HFFc6 (cell line): Measurements from ENCODE around the gene AGPAT4. TPM values are rescaled to one million over a fixed set of nuclear protein-coding genes. Genes with fewer than 3 reads are reported as not detected.
"Not testable (repeated sequence)": the region's sequence is repeated elsewhere in the genome, so short reads cannot be mapped to it uniquely, and the experiment has no call there.

Experiments
- DNase-seq: peaks from one replicate; pipeline ENCODE4 v3.0.0-alpha.2; 2018
- H3K27ac Mint-ChIP-seq: 2 replicates; pipeline ENCODE4 v1.8.0; 2020; ENCODE audit warnings: mild to moderate bottlenecking, mixed read lengths
- H3K27me3 Mint-ChIP-seq: 2 replicates; pipeline ENCODE4 v1.8.0; 2021; ENCODE audit warnings: mild to moderate bottlenecking, moderate library complexity, mixed read lengths; ENCODE audit not compliant: insufficient read depth
- H3K36me3 Mint-ChIP-seq: 2 replicates; pipeline ENCODE4 v1.8.0; 2021; ENCODE audit warnings: low read depth, mixed read lengths
- H3K4me1 Mint-ChIP-seq: 2 replicates; pipeline ENCODE4 v1.8.0; 2020; ENCODE audit warnings: low read depth, mixed read lengths
- H3K4me3 Mint-ChIP-seq: 2 replicates; pipeline ENCODE4 v1.8.0; 2020; ENCODE audit warnings: mild to moderate bottlenecking, moderate library complexity, mixed read lengths
- H3K9me3 Mint-ChIP-seq: 2 replicates; pipeline ENCODE4 v1.8.0; 2020; ENCODE audit warnings: mild to moderate bottlenecking, mixed read lengths
- CTCF ChIP-seq: fragments of 200-600 bp; sonication (generic); IDR thresholded peaks from 2 replicates; pipeline ENCODE4 v1.5.0; 2021; ENCODE audit warnings: antibody characterized with exemption, mild to moderate bottlenecking
- total RNA-seq, 6 experiments: library from RNA; stranded (reverse); fragmentation: NEBNext Ultra II Directional; extraction: Animal tissue kit (Norgen Biotek cat#: 25700); gene quantifications; 2 replicates in 1 of 6; 3 replicates in 5 of 6; pipeline ENCODE4 v1.2.3, GENCODE V29; 2021

Gene AGPAT4
- total RNA-seq, 6 experiments from 2014 or later, result 2.3 to 4.0 (median 2.7) TPM

- no peak for TF ChIP-seq CTCF
- H3K4me1 Mint-ChIP-seq, result peaks cover 21% of the 10 kb centered on the region
- H3K36me3 Mint-ChIP-seq, result peaks cover 74% of the 10 kb centered on the region
- H3K4me3 Mint-ChIP-seq, result no peak overlapping the region
- H3K9me3 Mint-ChIP-seq, result peaks cover 25% of the 10 kb centered on the region
- no peaks in the 10 kb centered on the region for H3K27me3 Mint-ChIP-seq
- no peak for DNase-seq
- H3K27ac Mint-ChIP-seq, result no peak overlapping the region
Measured at GRCh38 chr6:161127071-161127740, 146.7 kb downstream of the AGPAT4 start.

GRCh38 chr6:161125591-161125990 is 148.3 kb downstream of the AGPAT4 start:
- H3K4me3 Mint-ChIP-seq, result no peak overlapping the region
- no peak overlapping the region for H3K27ac Mint-ChIP-seq
- peaks cover 30% of the 10 kb centered on the region for H3K9me3 Mint-ChIP-seq
- no peaks in the 10 kb centered on the region for H3K27me3 Mint-ChIP-seq
- H3K36me3 Mint-ChIP-seq, result peaks cover 86% of the 10 kb centered on the region
- DNase-seq, result no peak
- peaks cover 21% of the 10 kb centered on the region for H3K4me1 Mint-ChIP-seq
- no peak for TF ChIP-seq CTCF

GRCh38 chr6:161123319-161123718 is 150.5 kb downstream of the AGPAT4 start:
- not testable (repeated sequence) for DNase-seq, H3K27me3 Mint-ChIP-seq, H3K27ac Mint-ChIP-seq, H3K4me3 Mint-ChIP-seq
- H3K4me1 Mint-ChIP-seq, result peaks cover 10% of the 10 kb centered on the region
- H3K9me3 Mint-ChIP-seq, result peaks cover 35% of the 10 kb centered on the region
- H3K36me3 Mint-ChIP-seq, result peaks cover 86% of the 10 kb centered on the region

- peaks cover 62% of the 10 kb centered on the region for H3K36me3 Mint-ChIP-seq
- no peak overlapping the region for H3K27ac Mint-ChIP-seq
- H3K27me3 Mint-ChIP-seq, result no peaks in the 10 kb centered on the region
Measured at GRCh38 chr6:161117942-161118341, 155.9 kb downstream of the AGPAT4 start.

GRCh38 chr6:161117308-161117707 is 156.6 kb downstream of the AGPAT4 start:
- Mint-ChIP-seq H3K27me3 (no peaks in the 10 kb centered on the region), H3K36me3 (peaks cover 62% of the 10 kb centered on the region), H3K4me3 (no peak overlapping the region), H3K27ac (no peak overlapping the region), H3K9me3 (peaks cover 11% of the 10 kb centered on the region), H3K4me1 (no peaks in the 10 kb centered on the region)
- no peak for DNase-seq
- TF ChIP-seq CTCF, result no peak

More at GRCh38 chr6:161117942-161118341, 155.9 kb downstream of the AGPAT4 start:
- TF ChIP-seq CTCF, result no peak
- Mint-ChIP-seq H3K4me1 (no peaks in the 10 kb centered on the region), H3K9me3 (peaks cover 16% of the 10 kb centered on the region), H3K4me3 (no peak overlapping the region)
- DNase-seq, result no peak

GRCh38 chr6:161116554-161116953 is 157.3 kb downstream of the AGPAT4 start:
- Mint-ChIP-seq H3K27ac (no peak overlapping the region), H3K4me3 (no peak overlapping the region), H3K9me3 (peaks cover 7% of the 10 kb centered on the region; the same call in 1 of the 2 replicates), H3K36me3 (peaks cover 61% of the 10 kb centered on the region), H3K4me1 (no peaks in the 10 kb centered on the region), H3K27me3 (no peaks in the 10 kb centered on the region)
- no peak for TF ChIP-seq CTCF
- no peak for DNase-seq
